SK-N-SH (cell line): ENCODE measurements around the gene VPS35L. TPM values are rescaled to one million over a fixed set of nuclear protein-coding genes. Genes with fewer than 3 reads are reported as not detected.

ENCODE experiments used
- CTCF ChIA-PET: fragments of 300-600, 350-600 bp; formaldehyde crosslinking; extraction: SDS; loops from one replicate; lab custom pipeline; 2021; lab: Yijun Ruan, JAX
- POLR2A ChIA-PET: fragments of 350-600 bp; sonication (Branson Sonifier 250); formaldehyde crosslinking; extraction: SDS; loops from one replicate; lab custom pipeline; 2020; ENCODE audit warnings: antibody characterized with exemption, inconsistent platforms; lab: Yijun Ruan, JAX
- DNase-seq: peaks from one replicate; pipeline ENCODE4 v3.0.0; 2012
- H2AFZ ChIP-seq: fragments of 200-600 bp; sonication (generic); 2 replicates; pipeline ENCODE4 v1.8.1; 2016; ENCODE audit warnings: antibody characterized with exemption, mild to moderate bottlenecking, low read depth
- H3F3A ChIP-seq: fragments of 200-600 bp; sonication (generic); replicated peaks from 2 replicates; pipeline ENCODE3; 2016; ENCODE audit warnings: antibody characterized with exemption, mild to moderate bottlenecking; ENCODE audit not compliant: insufficient read depth
- H3K27ac ChIP-seq, 2 experiments: fragments of 200-500 bp in 1 of 2; fragments of 200-600 bp in 1 of 2; sonication (Bioruptor generic) in 1 of 2; sonication (generic), shearing (Covaris generic) in 1 of 2; 2 replicates each; pipeline versions ENCODE4 v1.5.1 to v1.6.1; 2014 to 2016; ENCODE audit warnings: low read depth in 2 of 2, inconsistent platforms in 1 of 2, low read length in 1 of 2, mild to moderate bottlenecking in 1 of 2, mixed read lengths in 1 of 2
- H3K27me3 ChIP-seq: fragments of 200-600 bp; sonication (generic), shearing (Covaris generic); 2 replicates; pipeline ENCODE4 v1.6.1; 2016; ENCODE audit warnings: mixed run types; ENCODE audit not compliant: insufficient read depth
- H3K36me3 ChIP-seq, 2 experiments: fragments of 200-500 bp in 1 of 2; fragments of 200-600 bp in 1 of 2; sonication (Bioruptor generic) in 1 of 2; sonication (generic) in 1 of 2; replicated peaks in 1 of 2; 2 replicates each; pipeline versions ENCODE3 to v1.5.1; 2014 to 2016; ENCODE audit warnings: low read length in 1 of 2, mild to moderate bottlenecking in 1 of 2; ENCODE audit not compliant: insufficient read depth in 2 of 2, control insufficient read depth in 1 of 2
- H3K4me1 ChIP-seq, 2 experiments: fragments of 200-500 bp in 1 of 2; fragments of 200-600 bp in 1 of 2; sonication (Bioruptor generic) in 1 of 2; sonication (generic), shearing (Covaris generic) in 1 of 2; 2 replicates each; pipeline versions ENCODE4 v1.5.1 to v1.6.1; 2014 to 2016; ENCODE audit warnings: low read depth in 1 of 2, low read length in 1 of 2, mixed run types in 1 of 2; ENCODE audit not compliant: insufficient read depth in 2 of 2, control insufficient read depth in 1 of 2
- H3K4me2 ChIP-seq: fragments of 200-600 bp; sonication (generic), shearing (Covaris generic); 2 replicates; pipeline ENCODE4 v1.6.1; 2017; ENCODE audit warnings: mixed run types
- H3K4me3 ChIP-seq, 2 experiments: fragments of 200-500 bp in 1 of 2; fragments of 200-600 bp in 1 of 2; sonication (Bioruptor generic) in 1 of 2; sonication (generic), shearing (Covaris generic) in 1 of 2; 2 replicates each; pipeline versions ENCODE4 v1.5.1 to v1.8.1; 2014 to 2016; ENCODE audit warnings: low read depth in 2 of 2, inconsistent platforms in 1 of 2, low read length in 1 of 2, mild to moderate bottlenecking in 1 of 2, mixed read lengths in 1 of 2, moderate library complexity in 1 of 2
- H3K79me2 ChIP-seq: fragments of 200-600 bp; sonication (generic); 2 replicates; pipeline ENCODE4 v1.8.1; 2017; ENCODE audit warnings: mild to moderate bottlenecking; ENCODE audit not compliant: insufficient read depth
- H3K9ac ChIP-seq: fragments of 200-600 bp; sonication (generic); 2 replicates; pipeline ENCODE4 v1.6.1; 2017; ENCODE audit warnings: mixed run types
- H3K9me2 ChIP-seq: fragments of 200-600 bp; sonication (generic); 2 replicates; pipeline ENCODE4 v1.6.1; 2017; ENCODE audit warnings: mixed run types
- H3K9me3 ChIP-seq: fragments of 200-600 bp; sonication (generic); 2 replicates; pipeline ENCODE4 v1.6.1; 2017; ENCODE audit warnings: mixed run types, mild to moderate bottlenecking, moderate library complexity
- H4K20me1 ChIP-seq: fragments of 200-600 bp; sonication (generic); 2 replicates; pipeline ENCODE4 v1.6.1; 2017; ENCODE audit warnings: mild to moderate bottlenecking, mixed run types; ENCODE audit not compliant: insufficient read depth
- CTCF ChIP-seq: fragments of 200-600 bp; sonication (generic); IDR thresholded peaks from 2 replicates; pipeline ENCODE4 v1.6.1; 2017; ENCODE audit warnings: antibody characterized with exemption, mild to moderate bottlenecking, moderate library complexity
- EP300 ChIP-seq, 2 experiments: IDR thresholded peaks; 2 replicates each; pipeline versions ENCODE4 v1.4.0 to v1.6.1; 2012; ENCODE audit warnings: borderline replicate concordance in 1 of 2, low read depth in 1 of 2, low read length in 1 of 2
- FOXM1 ChIP-seq: IDR thresholded peaks from 2 replicates; pipeline ENCODE4 v1.4.0; 2012; ENCODE audit warnings: low read depth, mild to moderate bottlenecking
- GATA2 ChIP-seq: sonication (generic); formaldehyde crosslinking; IDR thresholded peaks from 2 replicates; pipeline ENCODE4 v1.5.0; 2020; ENCODE audit warnings: mild to moderate bottlenecking, missing genetic modification reagents
- MXI1 ChIP-seq: IDR thresholded peaks from 2 replicates; pipeline ENCODE4 v1.6.1; 2012; ENCODE audit warnings: mild to moderate bottlenecking, low read depth, low read length, improper control_type of control experiment
- NFIC ChIP-seq: IDR thresholded peaks from 2 replicates; pipeline ENCODE4 v1.4.0; 2012; ENCODE audit warnings: borderline replicate concordance
- POLR2AphosphoS5 ChIP-seq: IDR thresholded peaks from 2 replicates; pipeline ENCODE4 v1.6.1; 2012; ENCODE audit warnings: low read depth, low read length
- RCOR1 ChIP-seq: fragments of 150-350 bp; IDR thresholded peaks from 2 replicates; pipeline ENCODE4 v1.6.1; 2017; ENCODE audit warnings: antibody characterized with exemption, low read length
- RFX5 ChIP-seq: IDR thresholded peaks from 2 replicates; pipeline ENCODE4 v1.6.1; 2012; ENCODE audit warnings: mild to moderate bottlenecking, improper control_type of control experiment, low read length
- RXRA ChIP-seq: IDR thresholded peaks from 2 replicates; pipeline ENCODE4 v1.4.0; 2012; ENCODE audit warnings: low read depth, mild to moderate bottlenecking, borderline replicate concordance
- SIN3A ChIP-seq: IDR thresholded peaks from 2 replicates; pipeline ENCODE4 v1.6.1; 2012; ENCODE audit warnings: low read depth, mild to moderate bottlenecking, low read length, moderate library complexity, borderline replicate concordance
- SMC3 ChIP-seq: IDR thresholded peaks from 2 replicates; pipeline ENCODE4 v1.6.1; 2012; ENCODE audit warnings: low read depth, low read length, improper control_type of control experiment
- USF2 ChIP-seq: fragments of 150-350 bp; IDR thresholded peaks from 2 replicates; pipeline ENCODE4 v1.6.1; 2017; ENCODE audit warnings: antibody characterized with exemption, low read length, low read depth, borderline replicate concordance
- ZBTB33 ChIP-seq: IDR thresholded peaks from 2 replicates; pipeline ENCODE4 v1.4.0; 2012; ENCODE audit warnings: low read depth, borderline replicate concordance
- WGBS: methylation state at CpG from one replicate; pipeline ENCODE4 v1.1.6; 2017; ENCODE audit warnings: low lambda C conversion rate; 5-methylcytosine and 5-hydroxymethylcytosine counted together
- polyA plus RNA-seq, 3 experiments: library from polyadenylated mRNA; depleted of rRNA; stranded (reverse); fragments of >200 nt; gene quantifications; 2 replicates each; pipeline ENCODE4 v1.2.3, GENCODE V29; 2012

Gene VPS35L
- polyA plus RNA-seq, 1 of the 3 experiments (the other 2 are of a cell fraction), result 35.3 TPM

DNA sequence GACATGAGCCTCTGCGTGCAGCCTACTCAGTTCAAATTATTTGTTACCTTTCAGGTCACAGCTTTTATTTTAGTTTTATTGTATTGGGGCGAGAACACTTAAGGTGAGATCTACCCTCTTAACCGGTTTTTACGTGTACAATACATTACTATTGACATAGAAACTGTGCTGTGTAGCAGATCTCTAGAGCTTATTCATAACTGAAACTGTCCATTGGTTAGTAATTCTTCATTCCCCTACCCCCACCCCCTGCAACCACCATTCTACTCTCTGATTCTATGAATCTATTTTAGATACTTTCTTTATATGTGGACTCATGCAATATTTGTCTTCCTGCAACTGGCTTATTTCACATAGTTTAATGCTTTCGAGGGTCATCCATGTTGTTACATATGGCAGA is 119.0 kb downstream of the VPS35L start:
- no peak overlapping the region for H3K27ac ChIP-seq
- H3K4me2 ChIP-seq, result no peak overlapping the region
- TF ChIP-seq CTCF (no peak), SMC3 (no peak)
- TF ChIP-seq, all 33 proteins: peak for 0
- Histone ChIP-seq H3K4me1 (peaks cover 0 to 3% of the 10 kb centered on the region in 2 experiments; a peak in 1 of 4 replicates), H3K79me2 (no peaks in the 10 kb centered on the region), H4K20me1 (no peaks in the 10 kb centered on the region), H3K9ac (no peak overlapping the region), H3F3A (peaks cover 3% of the 10 kb centered on the region), H3K9me2 (no peaks in the 10 kb centered on the region), H3K4me3 (no peak overlapping the region), H2AFZ (no peak overlapping the region), H3K9me3 (no peaks in the 10 kb centered on the region), H3K36me3 (peaks cover 6 to 9% of the 10 kb centered on the region in 2 experiments), H3K27me3 (no peaks in the 10 kb centered on the region)
- 97% methylated on average over 5 of the region's 5 CpGs for WGBS
- ChIA-PET POLR2A (no interaction called here), CTCF (interaction anchor here (1.4 kb wide), 1 partner anchor 73 kb away, joined by 5 read pairs; no protein-coding TSS in a partner anchor)
- DNase-seq, result no peak

- no peaks in the 10 kb centered on the region for H3K27me3 ChIP-seq
- H3K36me3 ChIP-seq, result peaks cover 2 to 5% of the 10 kb centered on the region in 2 experiments
- no peaks in the 10 kb centered on the region for H3K9me3 ChIP-seq
- peaks cover 0 to 5% of the 10 kb centered on the region in 2 experiments; a peak in 1 of 4 replicates for H3K4me1 ChIP-seq
- H4K20me1 ChIP-seq, result no peaks in the 10 kb centered on the region
- no peak overlapping the region for H3K4me2 ChIP-seq
- WGBS, result 86% methylated on average over 7 of the region's 7 CpGs
- no peak overlapping the region for H3K4me3 ChIP-seq
- no peak for DNase-seq
- no peak for TF ChIP-seq FOXM1
- ChIA-PET POLR2A (no interaction called here), CTCF (no interaction called here)
- H3K79me2 ChIP-seq, result no peaks in the 10 kb centered on the region
- no peak overlapping the region for H3K27ac ChIP-seq
- H3F3A ChIP-seq, result peaks cover 3% of the 10 kb centered on the region
- H3K9me2 ChIP-seq, result no peaks in the 10 kb centered on the region
- H3K9ac ChIP-seq, result no peak overlapping the region
- no peak overlapping the region for H2AFZ ChIP-seq
These were observed 121.9 kb downstream of the VPS35L start for GRCh38 chr16:19677402-19677801.

- Histone ChIP-seq H3K4me2 (no peak overlapping the region), H3K36me3 (peaks cover 7 to 12% of the 10 kb centered on the region in 2 experiments), H3K79me2 (no peaks in the 10 kb centered on the region), H3K9me3 (no peaks in the 10 kb centered on the region), H4K20me1 (no peaks in the 10 kb centered on the region), H3F3A (peaks cover 3% of the 10 kb centered on the region), H3K27ac (no peak overlapping the region), H2AFZ (no peak overlapping the region), H3K9ac (no peak overlapping the region), H3K4me3 (no peak overlapping the region), H3K27me3 (no peaks in the 10 kb centered on the region), H3K9me2 (no peaks in the 10 kb centered on the region), H3K4me1 (peaks cover 0 to 2% of the 10 kb centered on the region in 2 experiments; a peak in 1 of 4 replicates)
- ChIA-PET CTCF (interaction anchor here (0.6 to 1.0 kb wide), 3 partner anchors 33 to 208 kb away, joined by 3 read pairs; no protein-coding TSS in a partner anchor), POLR2A (no interaction called here)
- DNase-seq, result no peak
- 86% methylated on average over 7 of the region's 7 CpGs for WGBS
- no peak for TF ChIP-seq FOXM1
- TF ChIP-seq RCOR1, result no peak
- TF ChIP-seq SMC3, result no peak
- no peak for TF ChIP-seq ZBTB33
- no peak for TF ChIP-seq RFX5
- no peak for TF ChIP-seq RXRA
- TF ChIP-seq GATA2, result no peak
- TF ChIP-seq EP300 (IDR thresholded peaks at IDR 0.05; ENCODE audit: borderline replicate concordance in 1 of 2, low read depth in 1 of 2, low read length in 1 of 2), result no peak
- TF ChIP-seq USF2, result no peak
- no peak for TF ChIP-seq MXI1
- no peak for TF ChIP-seq POLR2AphosphoS5
- TF ChIP-seq CTCF, result no peak
- TF ChIP-seq NFIC, result no peak
- TF ChIP-seq SIN3A, result no peak
These were observed 123.3 kb downstream of the VPS35L start for GRCh38 chr16:19678804-19679203.
